ENCODE data around the gene COL4A4.

Gene COL4A4

DNA sequence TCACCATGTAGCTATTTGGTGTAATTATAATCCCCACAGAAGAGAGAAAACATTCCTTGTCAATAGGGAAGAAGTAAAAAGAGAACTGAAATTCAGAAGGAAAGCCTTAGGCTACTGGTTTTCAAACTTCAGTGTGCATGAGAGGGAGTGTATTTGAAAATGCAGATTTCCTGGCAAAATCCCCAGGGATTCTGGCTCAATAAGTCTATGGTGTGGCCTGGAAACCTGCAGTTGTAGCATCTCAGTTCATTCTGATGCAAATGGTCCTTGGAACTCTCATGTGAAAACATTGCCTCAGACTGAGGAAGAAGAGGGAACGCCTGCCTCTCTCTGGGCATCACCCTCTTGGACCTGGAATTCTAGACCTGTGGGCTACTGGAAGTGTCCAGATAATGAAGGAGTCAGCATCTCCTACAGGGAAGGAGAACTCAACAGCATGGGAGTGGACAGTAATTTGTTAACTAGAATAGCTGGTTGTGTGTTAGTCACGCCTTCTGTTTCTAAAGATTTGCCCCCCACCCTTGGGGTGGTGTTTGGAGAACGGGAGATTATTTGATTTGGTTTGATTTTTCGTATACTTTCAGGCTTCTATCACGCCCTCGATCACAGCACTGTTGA is 21.7 kb upstream of the COL4A4 start:
- H4K20me1 ChIP-seq (ENCODE audit: insufficient read depth): no peaks in the 10 kb centered on the region
- no peak overlapping the region for H3K4me2 ChIP-seq
- H3K27me3 ChIP-seq (ENCODE audit: insufficient read depth, low read depth): no peaks in the 10 kb centered on the region
- H3K36me3 ChIP-seq (ENCODE audit: insufficient read depth): no peaks in the 10 kb centered on the region
- H3K27ac ChIP-seq: no peak overlapping the region
- H3K4me1 ChIP-seq (ENCODE audit: low read depth, poor library complexity, severe bottlenecking): no peaks in the 10 kb centered on the region
- TF ChIP-seq, protein P1, sequence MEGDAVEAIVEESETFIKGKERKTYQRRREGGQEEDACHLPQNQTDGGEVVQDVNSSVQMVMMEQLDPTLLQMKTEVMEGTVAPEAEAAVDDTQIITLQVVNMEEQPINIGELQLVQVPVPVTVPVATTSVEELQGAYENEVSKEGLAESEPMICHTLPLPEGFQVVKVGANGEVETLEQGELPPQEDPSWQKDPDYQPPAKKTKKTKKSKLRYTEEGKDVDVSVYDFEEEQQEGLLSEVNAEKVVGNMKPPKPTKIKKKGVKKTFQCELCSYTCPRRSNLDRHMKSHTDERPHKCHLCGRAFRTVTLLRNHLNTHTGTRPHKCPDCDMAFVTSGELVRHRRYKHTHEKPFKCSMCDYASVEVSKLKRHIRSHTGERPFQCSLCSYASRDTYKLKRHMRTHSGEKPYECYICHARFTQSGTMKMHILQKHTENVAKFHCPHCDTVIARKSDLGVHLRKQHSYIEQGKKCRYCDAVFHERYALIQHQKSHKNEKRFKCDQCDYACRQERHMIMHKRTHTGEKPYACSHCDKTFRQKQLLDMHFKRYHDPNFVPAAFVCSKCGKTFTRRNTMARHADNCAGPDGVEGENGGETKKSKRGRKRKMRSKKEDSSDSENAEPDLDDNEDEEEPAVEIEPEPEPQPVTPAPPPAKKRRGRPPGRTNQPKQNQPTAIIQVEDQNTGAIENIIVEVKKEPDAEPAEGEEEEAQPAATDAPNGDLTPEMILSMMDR (conservative IDR thresholded peaks at IDR 0.05; ENCODE audit: low read depth, low read length): no peak
- no peaks in the 10 kb centered on the region for H3K79me2 ChIP-seq (ENCODE audit: insufficient read depth, low read depth)
- no peak overlapping the region for H3K9ac ChIP-seq
- no peak overlapping the region for H2AFZ ChIP-seq (ENCODE audit: low read depth)
- no peak overlapping the region for H3K4me3 ChIP-seq (IDR thresholded peaks at IDR 0.05; ENCODE audit: insufficient read depth, low read depth, low read length)

DNA sequence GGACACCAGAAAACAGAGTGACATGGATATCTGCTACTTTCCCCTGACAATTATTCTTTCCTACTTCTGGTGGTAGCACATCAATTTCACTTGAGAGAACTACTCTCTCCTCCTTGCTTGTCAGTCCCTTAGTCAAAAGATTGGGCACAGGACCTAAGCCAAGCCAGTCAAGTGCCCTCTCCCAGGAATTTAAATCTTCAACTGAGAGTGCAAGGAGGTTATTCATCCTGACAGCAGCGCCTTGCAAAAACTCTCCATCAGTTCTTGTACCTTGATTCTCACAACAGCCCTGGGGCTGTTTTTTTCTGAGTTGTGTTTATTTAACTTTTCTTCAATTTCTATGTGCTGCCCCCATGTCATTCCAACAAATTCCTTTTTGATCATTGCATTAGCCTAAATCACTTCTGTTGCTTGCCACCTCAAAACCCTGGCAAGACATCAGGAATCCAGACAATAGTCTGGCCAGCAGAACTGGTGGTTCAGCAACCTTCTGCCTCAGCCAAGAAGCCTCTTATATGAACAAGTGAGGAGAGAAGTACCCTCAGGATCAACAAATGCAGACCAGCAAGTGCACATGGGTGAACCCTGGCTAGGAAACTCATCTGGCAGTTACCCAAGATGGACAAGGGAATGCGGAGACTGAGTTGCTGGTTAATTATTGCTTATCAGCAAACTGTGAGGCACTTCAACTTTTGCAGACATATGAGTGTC is 19.8 kb upstream of the COL4A4 start:
- Histone ChIP-seq H3K9ac (no peak overlapping the region), H4K20me1 (ENCODE audit: insufficient read depth) (no peaks in the 10 kb centered on the region), H3K79me2 (ENCODE audit: insufficient read depth, low read depth) (no peaks in the 10 kb centered on the region), H3K27ac (no peak overlapping the region), H3K27me3 (ENCODE audit: insufficient read depth, low read depth) (no peaks in the 10 kb centered on the region), H3K4me3 (IDR thresholded peaks at IDR 0.05; ENCODE audit: insufficient read depth, low read depth, low read length) (no peak overlapping the region), H3K4me1 (ENCODE audit: low read depth, poor library complexity, severe bottlenecking) (no peaks in the 10 kb centered on the region), H2AFZ (ENCODE audit: low read depth) (no peak overlapping the region), H3K36me3 (ENCODE audit: insufficient read depth) (no peaks in the 10 kb centered on the region), H3K4me2 (no peak overlapping the region)
- TF ChIP-seq, protein P1 (conservative IDR thresholded peaks at IDR 0.05; ENCODE audit: low read depth, low read length): no peak

DNA sequence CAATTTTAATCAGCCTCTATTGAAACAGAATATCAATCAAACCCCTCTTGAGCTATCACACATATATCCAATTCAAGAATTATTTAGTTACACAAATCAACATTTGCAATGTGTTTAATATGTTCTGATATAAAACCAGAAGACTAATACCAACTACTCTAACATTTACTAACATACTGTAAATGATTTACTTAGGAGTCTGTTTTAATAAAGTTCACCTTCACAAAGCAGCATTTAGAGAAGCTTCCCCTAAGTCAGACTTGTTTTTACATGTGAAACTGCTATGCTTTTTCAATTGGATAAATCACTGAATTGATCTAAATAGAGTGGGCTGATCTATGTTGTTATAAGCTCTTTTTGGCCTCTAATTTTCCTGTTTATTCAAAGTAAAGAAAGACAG is 18.8 kb upstream of the COL4A4 start:
- H3K4me2 ChIP-seq: no peak overlapping the region
- no peaks in the 10 kb centered on the region for H3K4me1 ChIP-seq (ENCODE audit: low read depth, poor library complexity, severe bottlenecking)
- no peak overlapping the region for H3K4me3 ChIP-seq (IDR thresholded peaks at IDR 0.05; ENCODE audit: insufficient read depth, low read depth, low read length)
- H3K9ac ChIP-seq: no peak overlapping the region
- no peaks in the 10 kb centered on the region for H3K27me3 ChIP-seq (ENCODE audit: insufficient read depth, low read depth)
- H2AFZ ChIP-seq (ENCODE audit: low read depth): no peak overlapping the region
- H4K20me1 ChIP-seq (ENCODE audit: insufficient read depth): no peaks in the 10 kb centered on the region
- TF ChIP-seq, protein P1 (conservative IDR thresholded peaks at IDR 0.05; ENCODE audit: low read depth, low read length): no peak
- H3K27ac ChIP-seq: no peak overlapping the region
- H3K79me2 ChIP-seq (ENCODE audit: insufficient read depth, low read depth): no peaks in the 10 kb centered on the region
- no peaks in the 10 kb centered on the region for H3K36me3 ChIP-seq (ENCODE audit: insufficient read depth)

DNA sequence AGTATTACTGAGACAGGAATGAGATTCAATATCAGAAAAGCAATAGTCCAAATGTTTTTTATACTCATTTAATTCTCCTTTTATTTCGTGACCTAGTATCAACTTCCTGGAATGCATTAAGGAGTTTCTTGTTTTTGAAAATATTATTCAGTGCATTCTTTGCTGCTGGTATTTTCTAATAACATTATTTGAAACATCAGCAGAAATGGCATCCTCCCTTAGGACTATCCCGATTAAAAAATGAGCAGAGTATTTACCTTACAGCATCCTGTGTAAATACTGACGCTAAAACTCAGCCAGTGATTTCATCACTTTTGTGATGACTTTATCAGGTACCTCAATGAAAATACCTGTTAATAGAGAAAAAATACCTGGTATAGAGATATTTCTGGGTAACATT is 16.8 kb upstream of the COL4A4 start:
- Histone ChIP-seq H4K20me1 (ENCODE audit: insufficient read depth) (no peaks in the 10 kb centered on the region), H2AFZ (ENCODE audit: low read depth) (no peak overlapping the region), H3K4me2 (no peak overlapping the region), H3K27me3 (ENCODE audit: insufficient read depth, low read depth) (no peaks in the 10 kb centered on the region), H3K4me1 (ENCODE audit: low read depth, poor library complexity, severe bottlenecking) (no peaks in the 10 kb centered on the region), H3K9ac (no peak overlapping the region), H3K79me2 (ENCODE audit: insufficient read depth, low read depth) (no peaks in the 10 kb centered on the region), H3K36me3 (ENCODE audit: insufficient read depth) (no peaks in the 10 kb centered on the region), H3K27ac (no peak overlapping the region), H3K4me3 (IDR thresholded peaks at IDR 0.05; ENCODE audit: insufficient read depth, low read depth, low read length) (no peak overlapping the region)
- TF ChIP-seq, protein P1 (conservative IDR thresholded peaks at IDR 0.05; ENCODE audit: low read depth, low read length): no peak
